Suprapubic skin (tissue), 4 donors: Measurements from ENCODE around the gene IFNA8. TPM values are rescaled to one million over a fixed set of nuclear protein-coding genes. Genes with fewer than 3 reads are reported as not detected.

Experiments used
- DNase-seq, 2 donors: peaks; one replicate each; pipeline ENCODE4 v3.0.0-alpha.2; 2019; ENCODE audit warnings: low spot score in 2 of 2
- H3K27ac ChIP-seq: fragments of 200-600 bp; sonication (generic); one replicate; pipeline ENCODE4 v1.5.1; 2019
- H3K27me3 ChIP-seq: fragments of 200-600 bp; sonication (generic); one replicate; pipeline ENCODE4 v1.5.1; 2019
- H3K36me3 ChIP-seq: fragments of 200-600 bp; sonication (generic); one replicate; pipeline ENCODE4 v1.5.1; 2019
- H3K4me1 ChIP-seq: fragments of 200-600 bp; sonication (generic); one replicate; pipeline ENCODE4 v1.5.1; 2019
- H3K4me3 ChIP-seq: fragments of 200-600 bp; sonication (generic); one replicate; pipeline ENCODE4 v1.5.1; 2019; ENCODE audit warnings: mild to moderate bottlenecking
- H3K9me3 ChIP-seq: fragments of 200-600 bp; sonication (generic); one replicate; pipeline ENCODE4 v1.5.1; 2019
- EP300 ChIP-seq: sonication (generic); formaldehyde crosslinking; IDR thresholded peaks from one replicate; pipeline ENCODE4 v1.6.1; 2017; ENCODE audit warnings: antibody characterized with exemption
- POLR2A ChIP-seq, 2 donors: fragments of 450-650 bp; IDR thresholded peaks; one replicate each; pipeline ENCODE4 v1.6.1; 2017; ENCODE audit warnings: antibody characterized with exemption in 2 of 2, mild to moderate bottlenecking in 2 of 2, moderate library complexity in 2 of 2
- POLR2AphosphoS5 ChIP-seq, 3 donors: sonication (generic); formaldehyde crosslinking; IDR thresholded peaks; one replicate each; pipeline ENCODE4 v1.6.1; 2017; ENCODE audit warnings: antibody characterized with exemption in 3 of 3
- WGBS: methylation state at CpG from one replicate; pipeline ENCODE4 v1.1.5; 2018; 5-methylcytosine and 5-hydroxymethylcytosine counted together
- total RNA-seq, 4 donors: library from RNA; depleted of rRNA; stranded (reverse); fragments of >200 nt; gene quantifications; one replicate each; pipeline ENCODE4 v1.1.0, GENCODE V29; 2016
- TF ChIP-seq, protein P1 (sequence below), 2 donors: fragments of 200-600 bp in 1 of 2; fragments of 450-650 bp in 1 of 2; sonication (generic) in 1 of 2; IDR thresholded peaks; one replicate each; pipeline ENCODE4 v1.5.1; 2016 to 2019; ENCODE audit warnings: antibody characterized with exemption in 2 of 2, mild to moderate bottlenecking in 1 of 2, moderate library complexity in 1 of 2

IFNA8 gene
- total RNA-seq, 4 donors from 2014 or later, result not detected

DNA sequence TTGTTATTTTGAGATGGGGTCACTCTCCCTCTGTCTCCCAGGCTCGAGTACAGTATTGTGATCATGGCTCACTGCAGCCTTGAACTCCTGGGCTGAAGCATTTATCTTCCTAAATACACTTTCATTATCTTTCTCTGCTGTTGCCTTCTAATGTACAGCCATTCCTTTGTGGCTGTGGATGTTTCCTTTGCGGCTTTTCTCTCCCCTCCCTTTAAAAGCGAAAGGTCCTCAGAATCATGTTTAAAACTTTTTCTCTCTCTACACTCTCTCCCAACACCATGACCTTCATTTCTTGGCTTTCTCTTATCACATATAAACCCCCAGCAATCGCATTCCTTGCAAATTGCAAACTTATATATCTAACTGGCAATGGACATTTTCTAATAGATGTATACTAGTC, 25.3 kb upstream of the IFNA8 start:
- TF ChIP-seq POLR2AphosphoS5 (IDR thresholded peaks at IDR 0.05) (no peak), POLR2A (IDR thresholded peaks at IDR 0.05) (no peak), EP300 (no peak)
- TF ChIP-seq, protein P1, sequence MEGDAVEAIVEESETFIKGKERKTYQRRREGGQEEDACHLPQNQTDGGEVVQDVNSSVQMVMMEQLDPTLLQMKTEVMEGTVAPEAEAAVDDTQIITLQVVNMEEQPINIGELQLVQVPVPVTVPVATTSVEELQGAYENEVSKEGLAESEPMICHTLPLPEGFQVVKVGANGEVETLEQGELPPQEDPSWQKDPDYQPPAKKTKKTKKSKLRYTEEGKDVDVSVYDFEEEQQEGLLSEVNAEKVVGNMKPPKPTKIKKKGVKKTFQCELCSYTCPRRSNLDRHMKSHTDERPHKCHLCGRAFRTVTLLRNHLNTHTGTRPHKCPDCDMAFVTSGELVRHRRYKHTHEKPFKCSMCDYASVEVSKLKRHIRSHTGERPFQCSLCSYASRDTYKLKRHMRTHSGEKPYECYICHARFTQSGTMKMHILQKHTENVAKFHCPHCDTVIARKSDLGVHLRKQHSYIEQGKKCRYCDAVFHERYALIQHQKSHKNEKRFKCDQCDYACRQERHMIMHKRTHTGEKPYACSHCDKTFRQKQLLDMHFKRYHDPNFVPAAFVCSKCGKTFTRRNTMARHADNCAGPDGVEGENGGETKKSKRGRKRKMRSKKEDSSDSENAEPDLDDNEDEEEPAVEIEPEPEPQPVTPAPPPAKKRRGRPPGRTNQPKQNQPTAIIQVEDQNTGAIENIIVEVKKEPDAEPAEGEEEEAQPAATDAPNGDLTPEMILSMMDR (IDR thresholded peaks at IDR 0.05), result no peak
- Histone ChIP-seq H3K36me3 (no peaks in the 10 kb centered on the region), H3K4me1 (no peaks in the 10 kb centered on the region), H3K4me3 (no peak overlapping the region), H3K27ac (no peak overlapping the region), H3K27me3 (peaks cover 33% of the 10 kb centered on the region), H3K9me3 (no peaks in the 10 kb centered on the region)
- DNase-seq, result no peak
- WGBS, result 76% methylated on average over 4 of the region's 4 CpGs

DNA sequence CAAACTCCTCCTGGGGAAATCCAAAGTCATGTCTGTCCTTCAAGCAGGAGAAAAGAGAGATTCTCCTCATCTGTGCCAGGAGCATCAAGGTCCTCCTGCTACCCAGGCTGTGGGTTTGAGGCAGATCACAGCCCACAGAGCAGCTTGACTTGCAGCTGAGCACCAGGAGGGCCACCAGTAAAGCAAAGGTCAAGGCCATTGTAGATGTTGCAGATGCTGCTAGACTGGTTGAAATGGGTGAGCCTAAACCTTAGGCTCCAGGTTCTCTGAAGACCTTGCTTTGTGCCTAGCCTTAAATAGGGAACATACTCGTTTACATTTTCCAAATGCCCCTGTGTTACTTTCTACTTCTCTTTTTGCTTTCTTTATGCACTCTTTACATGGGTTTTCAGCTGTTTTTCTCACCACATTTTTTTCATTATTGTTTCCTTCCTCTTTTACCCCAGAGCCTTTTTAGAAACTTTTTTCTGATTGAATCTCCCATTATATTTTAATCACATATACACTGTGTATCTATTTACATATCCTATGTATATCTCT, 23.7 kb upstream of the IFNA8 start, which contains the start of gene IFNA2:
IFNA2 (minus strand) TSS at position 268 of the 540 bp plus-strand sequence; CDS start at position 199, 69 bp downstream.
- no peak for DNase-seq
- 62% methylated on average over 1 of the region's 1 CpG for WGBS
- H3K36me3 ChIP-seq, result no peaks in the 10 kb centered on the region
- H3K27me3 ChIP-seq, result peaks cover 38% of the 10 kb centered on the region
- TF ChIP-seq POLR2A (IDR thresholded peaks at IDR 0.05) (no peak), POLR2AphosphoS5 (IDR thresholded peaks at IDR 0.05) (no peak), EP300 (no peak)
- TF ChIP-seq, protein P1 (IDR thresholded peaks at IDR 0.05), result no peak
- no peaks in the 10 kb centered on the region for H3K4me1 ChIP-seq
- H3K27ac ChIP-seq, result no peak within 1 kb of the TSS
- H3K9me3 ChIP-seq, result no peaks in the 10 kb centered on the region
- no peak within 1 kb of the TSS for H3K4me3 ChIP-seq

DNA sequence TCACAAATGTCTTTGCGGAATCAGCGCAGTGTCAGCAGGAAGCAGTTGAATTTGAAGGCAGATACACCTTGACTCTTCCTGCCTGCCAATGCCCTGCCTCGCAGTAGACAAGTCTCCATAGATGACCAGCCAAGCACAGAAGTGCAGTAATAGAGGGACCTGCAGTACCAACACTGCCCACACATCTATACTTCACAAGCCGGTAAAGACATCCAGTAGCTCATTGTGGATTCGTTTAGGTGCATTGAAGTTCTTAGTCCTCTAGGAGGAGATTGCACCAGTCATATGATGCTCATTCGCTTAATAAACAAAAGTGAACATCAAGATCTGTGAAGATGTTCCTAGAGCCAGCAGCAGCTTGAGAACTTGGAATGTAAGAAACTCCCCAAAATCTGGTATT, 16.6 kb upstream of the IFNA8 start:
- Histone ChIP-seq H3K9me3 (no peaks in the 10 kb centered on the region), H3K4me1 (peaks cover 7% of the 10 kb centered on the region), H3K4me3 (no peak overlapping the region), H3K27me3 (peaks cover 55% of the 10 kb centered on the region), H3K27ac (no peak overlapping the region), H3K36me3 (no peaks in the 10 kb centered on the region)
- TF ChIP-seq, protein P1 (IDR thresholded peaks at IDR 0.05), result peak in 1 of 2 donors; percentile 23
- no peak for TF ChIP-seq EP300
- WGBS, result 79% methylated on average over 6 of the region's 6 CpGs
- no peak for DNase-seq

DNA sequence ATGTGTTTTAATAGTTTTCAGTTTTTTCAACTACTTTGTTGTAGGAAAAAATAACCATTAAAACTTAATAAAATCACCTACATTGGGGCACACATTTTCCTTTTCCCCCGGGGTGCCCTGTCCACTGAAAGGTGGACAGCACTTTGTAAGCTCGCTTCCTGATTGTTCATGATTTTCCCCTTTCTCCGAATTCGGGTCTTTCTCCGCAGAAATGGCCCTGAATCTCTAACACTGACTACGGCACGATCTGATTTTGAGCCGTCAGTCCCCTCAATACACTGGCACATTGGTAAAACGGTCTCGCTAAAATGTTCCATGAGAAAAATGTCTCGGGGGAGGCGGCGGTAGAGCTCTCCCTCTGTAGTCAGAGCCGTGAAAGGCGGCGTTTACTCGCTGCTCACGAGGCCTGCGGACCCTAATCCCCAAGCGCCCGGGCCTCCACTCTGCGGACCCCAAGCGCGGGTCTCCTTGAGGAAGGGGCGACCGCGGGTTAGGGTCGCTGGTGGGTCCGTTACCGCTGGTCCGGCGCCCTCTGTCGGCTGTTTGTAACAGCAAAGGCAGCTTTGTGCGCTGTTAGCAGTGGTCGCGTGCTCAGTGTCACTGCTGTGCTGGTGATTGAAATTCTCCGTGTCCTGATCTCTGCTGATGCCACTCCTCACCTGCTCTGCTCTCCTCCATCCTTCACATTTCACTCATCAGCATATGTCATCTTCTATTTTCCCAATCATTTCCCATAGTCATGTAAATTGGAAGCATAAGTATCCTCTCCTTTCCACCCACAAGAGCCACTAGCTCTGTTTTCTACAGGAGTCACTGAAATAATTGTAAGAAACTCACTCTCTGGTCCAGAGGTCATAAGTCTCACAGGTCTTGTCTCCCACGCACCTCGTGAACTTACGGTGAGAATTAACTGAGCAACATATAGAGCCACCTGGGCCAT, 12.9 kb upstream of the IFNA8 start:
- H3K9me3 ChIP-seq, result no peaks in the 10 kb centered on the region
- H3K4me3 ChIP-seq, result peak overlapping the region; percentile 44
- peak in 1 of 2 donors; percentile 74 for DNase-seq
- H3K4me1 ChIP-seq, result peaks cover 7% of the 10 kb centered on the region
- TF ChIP-seq POLR2A (IDR thresholded peaks at IDR 0.05) (no peak), EP300 (no peak), POLR2AphosphoS5 (IDR thresholded peaks at IDR 0.05) (no peak)
- TF ChIP-seq, protein P1 (IDR thresholded peaks at IDR 0.05), result peak in 1 of 2 donors; percentile 64
- WGBS, result 21% methylated on average over 17 of the region's 40 CpGs
- peaks cover 64% of the 10 kb centered on the region for H3K27me3 ChIP-seq
- H3K27ac ChIP-seq, result no peak overlapping the region
- H3K36me3 ChIP-seq, result no peaks in the 10 kb centered on the region

DNA sequence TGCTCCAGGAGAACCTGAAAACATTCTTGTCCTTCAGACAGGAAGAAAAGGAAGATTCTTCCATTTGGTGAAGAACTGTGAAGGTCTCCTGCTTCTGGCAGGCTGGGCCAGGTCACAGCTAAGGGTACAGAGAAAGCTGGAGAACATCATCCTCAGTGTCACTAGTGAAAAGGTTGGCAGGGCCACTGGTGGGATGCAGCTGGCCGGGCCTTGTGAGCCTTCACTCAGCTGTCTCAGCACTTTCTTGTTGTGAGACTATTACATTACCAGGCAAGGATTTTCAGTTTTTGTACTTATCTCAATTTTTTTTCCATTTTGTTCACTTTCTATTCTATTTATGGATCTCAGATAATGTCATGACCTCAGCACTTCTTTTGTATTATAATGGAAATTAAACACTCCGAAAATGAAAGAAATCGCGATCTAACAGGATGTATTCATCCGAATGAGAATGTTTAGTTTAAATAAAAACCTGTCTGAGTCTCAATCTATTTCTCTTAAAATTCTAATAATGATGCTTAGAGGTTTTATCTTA, 9.9 kb upstream of the IFNA8 start:
- no peak overlapping the region for H3K4me3 ChIP-seq
- peaks cover 19% of the 10 kb centered on the region for H3K4me1 ChIP-seq
- TF ChIP-seq POLR2A (IDR thresholded peaks at IDR 0.05), result no peak
- TF ChIP-seq POLR2AphosphoS5 (IDR thresholded peaks at IDR 0.05), result no peak
- TF ChIP-seq EP300, result no peak
- TF ChIP-seq, protein P1 (IDR thresholded peaks at IDR 0.05), result no peak
- H3K27ac ChIP-seq, result no peak overlapping the region
- WGBS, result 89% methylated on average over 5 of the region's 5 CpGs
- DNase-seq, result no peak
- peaks cover 71% of the 10 kb centered on the region for H3K27me3 ChIP-seq
- no peaks in the 10 kb centered on the region for H3K9me3 ChIP-seq
- H3K36me3 ChIP-seq, result no peaks in the 10 kb centered on the region
